Measurements from ENCODE around the gene COQ5.

COQ5 gene

DNA sequence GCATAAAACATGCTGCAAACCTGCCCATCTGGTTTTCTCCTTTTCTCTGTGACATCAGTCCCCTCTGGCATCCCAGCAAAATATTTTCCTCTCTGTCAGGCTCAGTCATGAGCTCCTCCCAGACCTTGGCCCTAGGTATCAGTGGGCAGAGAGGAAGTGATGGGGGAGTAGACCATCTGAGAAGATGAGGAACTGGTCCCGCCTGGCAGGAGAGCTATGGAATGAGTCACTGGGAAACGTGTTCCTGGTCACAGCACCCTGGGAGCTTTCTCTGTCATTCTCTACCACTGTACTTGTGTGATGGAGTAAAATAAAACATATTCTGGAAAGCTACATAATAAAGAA lies 54.4 kb downstream of the COQ5 start (continued):
- TF ChIP-seq, protein P1, sequence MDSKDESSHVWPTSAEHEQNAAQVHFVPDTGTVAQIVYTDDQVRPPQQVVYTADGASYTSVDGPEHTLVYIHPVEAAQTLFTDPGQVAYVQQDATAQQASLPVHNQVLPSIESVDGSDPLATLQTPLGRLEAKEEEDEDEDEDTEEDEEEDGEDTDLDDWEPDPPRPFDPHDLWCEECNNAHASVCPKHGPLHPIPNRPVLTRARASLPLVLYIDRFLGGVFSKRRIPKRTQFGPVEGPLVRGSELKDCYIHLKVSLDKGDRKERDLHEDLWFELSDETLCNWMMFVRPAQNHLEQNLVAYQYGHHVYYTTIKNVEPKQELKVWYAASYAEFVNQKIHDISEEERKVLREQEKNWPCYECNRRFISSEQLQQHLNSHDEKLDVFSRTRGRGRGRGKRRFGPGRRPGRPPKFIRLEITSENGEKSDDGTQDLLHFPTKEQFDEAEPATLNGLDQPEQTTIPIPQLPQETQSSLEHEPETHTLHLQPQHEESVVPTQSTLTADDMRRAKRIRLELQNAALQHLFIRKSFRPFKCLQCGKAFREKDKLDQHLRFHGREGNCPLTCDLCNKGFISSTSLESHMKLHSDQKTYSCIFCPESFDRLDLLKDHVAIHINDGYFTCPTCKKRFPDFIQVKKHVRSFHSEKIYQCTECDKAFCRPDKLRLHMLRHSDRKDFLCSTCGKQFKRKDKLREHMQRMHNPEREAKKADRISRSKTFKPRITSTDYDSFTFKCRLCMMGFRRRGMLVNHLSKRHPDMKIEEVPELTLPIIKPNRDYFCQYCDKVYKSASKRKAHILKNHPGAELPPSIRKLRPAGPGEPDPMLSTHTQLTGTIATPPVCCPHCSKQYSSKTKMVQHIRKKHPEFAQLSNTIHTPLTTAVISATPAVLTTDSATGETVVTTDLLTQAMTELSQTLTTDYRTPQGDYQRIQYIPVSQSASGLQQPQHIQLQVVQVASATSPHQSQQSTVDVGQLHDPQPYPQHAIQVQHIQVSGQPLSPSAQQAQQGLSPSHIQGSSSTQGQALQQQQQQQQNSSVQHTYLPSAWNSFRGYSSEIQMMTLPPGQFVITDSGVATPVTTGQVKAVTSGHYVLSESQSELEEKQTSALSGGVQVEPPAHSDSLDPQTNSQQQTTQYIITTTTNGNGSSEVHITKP (tag by site-specific recombination; IDR thresholded peaks at IDR 0.05), result peak; percentile 80
- TF ChIP-seq ZNF549 (tag by site-specific recombination; IDR thresholded peaks at IDR 0.05) (no peak), ZNF747 (tag by site-specific recombination; IDR thresholded peaks at IDR 0.05) (no peak), ZNF530 (tag by site-specific recombination; IDR thresholded peaks at IDR 0.05; ENCODE audit: low read depth) (no peak), KLF16 (tag by site-specific recombination; IDR thresholded peaks at IDR 0.05) (no peak), ZIC2 (tag by site-specific recombination; IDR thresholded peaks at IDR 0.05) (peak; percentile 31; the same call in 1 of the 2 replicates), ZEB2 (tag by site-specific recombination; IDR thresholded peaks at IDR 0.05) (no peak; the same call in 1 of the 2 replicates), ZNF654 (tag by site-specific recombination; IDR thresholded peaks at IDR 0.05; ENCODE audit: low read depth) (no peak), ZNF670 (tag by site-specific recombination; IDR thresholded peaks at IDR 0.05; ENCODE audit: low read depth) (no peak), ZNF354C (tag by site-specific recombination; IDR thresholded peaks at IDR 0.05; ENCODE audit: borderline replicate concordance, low read depth) (no peak), ZNF621 (tag by site-specific recombination; IDR thresholded peaks at IDR 0.05) (no peak), ZNF138 (tag by site-specific recombination; IDR thresholded peaks at IDR 0.05; ENCODE audit: borderline replicate concordance) (no peak), ZNF623 (tag by site-specific recombination; IDR thresholded peaks at IDR 0.05) (no peak), SP3 (tag by site-specific recombination; IDR thresholded peaks at IDR 0.05) (peak; percentile 39; the same call in 1 of the 2 replicates), ZNF560 (tag by site-specific recombination; IDR thresholded peaks at IDR 0.05; ENCODE audit: borderline replicate concordance) (no peak), ZNF610 (tag by site-specific recombination; IDR thresholded peaks at IDR 0.05; ENCODE audit: borderline replicate concordance) (no peak)
- TF ChIP-seq, protein P2, sequence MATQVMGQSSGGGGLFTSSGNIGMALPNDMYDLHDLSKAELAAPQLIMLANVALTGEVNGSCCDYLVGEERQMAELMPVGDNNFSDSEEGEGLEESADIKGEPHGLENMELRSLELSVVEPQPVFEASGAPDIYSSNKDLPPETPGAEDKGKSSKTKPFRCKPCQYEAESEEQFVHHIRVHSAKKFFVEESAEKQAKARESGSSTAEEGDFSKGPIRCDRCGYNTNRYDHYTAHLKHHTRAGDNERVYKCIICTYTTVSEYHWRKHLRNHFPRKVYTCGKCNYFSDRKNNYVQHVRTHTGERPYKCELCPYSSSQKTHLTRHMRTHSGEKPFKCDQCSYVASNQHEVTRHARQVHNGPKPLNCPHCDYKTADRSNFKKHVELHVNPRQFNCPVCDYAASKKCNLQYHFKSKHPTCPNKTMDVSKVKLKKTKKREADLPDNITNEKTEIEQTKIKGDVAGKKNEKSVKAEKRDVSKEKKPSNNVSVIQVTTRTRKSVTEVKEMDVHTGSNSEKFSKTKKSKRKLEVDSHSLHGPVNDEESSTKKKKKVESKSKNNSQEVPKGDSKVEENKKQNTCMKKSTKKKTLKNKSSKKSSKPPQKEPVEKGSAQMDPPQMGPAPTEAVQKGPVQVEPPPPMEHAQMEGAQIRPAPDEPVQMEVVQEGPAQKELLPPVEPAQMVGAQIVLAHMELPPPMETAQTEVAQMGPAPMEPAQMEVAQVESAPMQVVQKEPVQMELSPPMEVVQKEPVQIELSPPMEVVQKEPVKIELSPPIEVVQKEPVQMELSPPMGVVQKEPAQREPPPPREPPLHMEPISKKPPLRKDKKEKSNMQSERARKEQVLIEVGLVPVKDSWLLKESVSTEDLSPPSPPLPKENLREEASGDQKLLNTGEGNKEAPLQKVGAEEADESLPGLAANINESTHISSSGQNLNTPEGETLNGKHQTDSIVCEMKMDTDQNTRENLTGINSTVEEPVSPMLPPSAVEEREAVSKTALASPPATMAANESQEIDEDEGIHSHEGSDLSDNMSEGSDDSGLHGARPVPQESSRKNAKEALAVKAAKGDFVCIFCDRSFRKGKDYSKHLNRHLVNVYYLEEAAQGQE (tag by site-specific recombination; IDR thresholded peaks at IDR 0.05), result no peak
- TF ChIP-seq, protein P3, sequence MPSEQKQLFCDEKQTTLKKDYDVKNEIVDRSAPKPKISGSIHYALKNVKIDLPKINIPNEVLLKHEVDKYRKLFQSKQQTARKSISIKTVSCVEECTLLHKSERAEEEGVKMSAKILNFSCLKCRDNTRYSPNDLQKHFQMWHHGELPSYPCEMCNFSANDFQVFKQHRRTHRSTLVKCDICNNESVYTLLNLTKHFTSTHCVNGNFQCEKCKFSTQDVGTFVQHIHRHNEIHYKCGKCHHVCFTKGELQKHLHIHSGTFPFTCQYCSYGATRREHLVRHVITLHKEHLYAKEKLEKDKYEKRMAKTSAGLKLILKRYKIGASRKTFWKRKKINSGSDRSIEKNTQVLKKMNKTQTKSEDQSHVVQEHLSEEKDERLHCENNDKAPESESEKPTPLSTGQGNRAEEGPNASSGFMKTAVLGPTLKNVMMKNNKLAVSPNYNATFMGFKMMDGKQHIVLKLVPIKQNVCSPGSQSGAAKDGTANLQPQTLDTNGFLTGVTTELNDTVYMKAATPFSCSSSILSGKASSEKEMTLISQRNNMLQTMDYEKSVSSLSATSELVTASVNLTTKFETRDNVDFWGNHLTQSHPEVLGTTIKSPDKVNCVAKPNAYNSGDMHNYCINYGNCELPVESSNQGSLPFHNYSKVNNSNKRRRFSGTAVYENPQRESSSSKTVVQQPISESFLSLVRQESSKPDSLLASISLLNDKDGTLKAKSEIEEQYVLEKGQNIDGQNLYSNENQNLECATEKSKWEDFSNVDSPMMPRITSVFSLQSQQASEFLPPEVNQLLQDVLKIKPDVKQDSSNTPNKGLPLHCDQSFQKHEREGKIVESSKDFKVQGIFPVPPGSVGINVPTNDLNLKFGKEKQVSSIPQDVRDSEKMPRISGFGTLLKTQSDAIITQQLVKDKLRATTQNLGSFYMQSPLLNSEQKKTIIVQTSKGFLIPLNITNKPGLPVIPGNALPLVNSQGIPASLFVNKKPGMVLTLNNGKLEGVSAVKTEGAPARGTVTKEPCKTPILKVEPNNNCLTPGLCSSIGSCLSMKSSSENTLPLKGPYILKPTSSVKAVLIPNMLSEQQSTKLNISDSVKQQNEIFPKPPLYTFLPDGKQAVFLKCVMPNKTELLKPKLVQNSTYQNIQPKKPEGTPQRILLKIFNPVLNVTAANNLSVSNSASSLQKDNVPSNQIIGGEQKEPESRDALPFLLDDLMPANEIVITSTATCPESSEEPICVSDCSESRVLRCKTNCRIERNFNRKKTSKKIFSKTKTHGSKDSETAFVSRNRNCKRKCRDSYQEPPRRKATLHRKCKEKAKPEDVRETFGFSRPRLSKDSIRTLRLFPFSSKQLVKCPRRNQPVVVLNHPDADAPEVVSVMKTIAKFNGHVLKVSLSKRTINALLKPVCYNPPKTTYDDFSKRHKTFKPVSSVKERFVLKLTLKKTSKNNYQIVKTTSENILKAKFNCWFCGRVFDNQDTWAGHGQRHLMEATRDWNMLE (tag by site-specific recombination; conservative IDR thresholded peaks at IDR 0.05; ENCODE audit: low read depth), result no peak
- TF ChIP-seq, protein P4, sequence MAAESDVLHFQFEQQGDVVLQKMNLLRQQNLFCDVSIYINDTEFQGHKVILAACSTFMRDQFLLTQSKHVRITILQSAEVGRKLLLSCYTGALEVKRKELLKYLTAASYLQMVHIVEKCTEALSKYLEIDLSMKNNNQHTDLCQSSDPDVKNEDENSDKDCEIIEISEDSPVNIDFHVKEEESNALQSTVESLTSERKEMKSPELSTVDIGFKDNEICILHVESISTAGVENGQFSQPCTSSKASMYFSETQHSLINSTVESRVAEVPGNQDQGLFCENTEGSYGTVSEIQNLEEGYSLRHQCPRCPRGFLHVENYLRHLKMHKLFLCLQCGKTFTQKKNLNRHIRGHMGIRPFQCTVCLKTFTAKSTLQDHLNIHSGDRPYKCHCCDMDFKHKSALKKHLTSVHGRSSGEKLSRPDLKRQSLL (tag by site-specific recombination; IDR thresholded peaks at IDR 0.05), result peak; percentile 8; the same call in 1 of the 2 replicates
- TF ChIP-seq, protein P5, sequence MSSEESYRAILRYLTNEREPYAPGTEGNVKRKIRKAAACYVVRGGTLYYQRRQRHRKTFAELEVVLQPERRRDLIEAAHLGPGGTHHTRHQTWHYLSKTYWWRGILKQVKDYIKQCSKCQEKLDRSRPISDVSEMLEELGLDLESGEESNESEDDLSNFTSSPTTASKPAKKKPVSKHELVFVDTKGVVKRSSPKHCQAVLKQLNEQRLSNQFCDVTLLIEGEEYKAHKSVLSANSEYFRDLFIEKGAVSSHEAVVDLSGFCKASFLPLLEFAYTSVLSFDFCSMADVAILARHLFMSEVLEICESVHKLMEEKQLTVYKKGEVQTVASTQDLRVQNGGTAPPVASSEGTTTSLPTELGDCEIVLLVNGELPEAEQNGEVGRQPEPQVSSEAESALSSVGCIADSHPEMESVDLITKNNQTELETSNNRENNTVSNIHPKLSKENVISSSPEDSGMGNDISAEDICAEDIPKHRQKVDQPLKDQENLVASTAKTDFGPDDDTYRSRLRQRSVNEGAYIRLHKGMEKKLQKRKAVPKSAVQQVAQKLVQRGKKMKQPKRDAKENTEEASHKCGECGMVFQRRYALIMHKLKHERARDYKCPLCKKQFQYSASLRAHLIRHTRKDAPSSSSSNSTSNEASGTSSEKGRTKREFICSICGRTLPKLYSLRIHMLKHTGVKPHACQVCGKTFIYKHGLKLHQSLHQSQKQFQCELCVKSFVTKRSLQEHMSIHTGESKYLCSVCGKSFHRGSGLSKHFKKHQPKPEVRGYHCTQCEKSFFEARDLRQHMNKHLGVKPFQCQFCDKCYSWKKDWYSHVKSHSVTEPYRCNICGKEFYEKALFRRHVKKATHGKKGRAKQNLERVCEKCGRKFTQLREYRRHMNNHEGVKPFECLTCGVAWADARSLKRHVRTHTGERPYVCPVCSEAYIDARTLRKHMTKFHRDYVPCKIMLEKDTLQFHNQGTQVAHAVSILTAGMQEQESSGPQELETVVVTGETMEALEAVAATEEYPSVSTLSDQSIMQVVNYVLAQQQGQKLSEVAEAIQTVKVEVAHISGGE (tag by site-specific recombination; conservative IDR thresholded peaks at IDR 0.05; ENCODE audit: low read depth), result no peak
- TF ChIP-seq, protein P6, sequence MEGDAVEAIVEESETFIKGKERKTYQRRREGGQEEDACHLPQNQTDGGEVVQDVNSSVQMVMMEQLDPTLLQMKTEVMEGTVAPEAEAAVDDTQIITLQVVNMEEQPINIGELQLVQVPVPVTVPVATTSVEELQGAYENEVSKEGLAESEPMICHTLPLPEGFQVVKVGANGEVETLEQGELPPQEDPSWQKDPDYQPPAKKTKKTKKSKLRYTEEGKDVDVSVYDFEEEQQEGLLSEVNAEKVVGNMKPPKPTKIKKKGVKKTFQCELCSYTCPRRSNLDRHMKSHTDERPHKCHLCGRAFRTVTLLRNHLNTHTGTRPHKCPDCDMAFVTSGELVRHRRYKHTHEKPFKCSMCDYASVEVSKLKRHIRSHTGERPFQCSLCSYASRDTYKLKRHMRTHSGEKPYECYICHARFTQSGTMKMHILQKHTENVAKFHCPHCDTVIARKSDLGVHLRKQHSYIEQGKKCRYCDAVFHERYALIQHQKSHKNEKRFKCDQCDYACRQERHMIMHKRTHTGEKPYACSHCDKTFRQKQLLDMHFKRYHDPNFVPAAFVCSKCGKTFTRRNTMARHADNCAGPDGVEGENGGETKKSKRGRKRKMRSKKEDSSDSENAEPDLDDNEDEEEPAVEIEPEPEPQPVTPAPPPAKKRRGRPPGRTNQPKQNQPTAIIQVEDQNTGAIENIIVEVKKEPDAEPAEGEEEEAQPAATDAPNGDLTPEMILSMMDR (tag by site-specific recombination; IDR thresholded peaks at IDR 0.05), result no peak
